PC-9 (cell line): ENCODE data around the gene FAM120A. TPM values are rescaled to one million over a fixed set of nuclear protein-coding genes. Genes with fewer than 3 reads are reported as not detected.

Source experiments
- BruUV-seq: library from RNA; stranded (reverse); fragments of 400-500 nt; replicated peaks from 2 replicates; lab custom pipeline; 2021; lab: Mats Ljungman, UMichigan
- CTCF ChIA-PET: fragments of 300-600 bp; sonication (Branson Sonifier 250); formaldehyde crosslinking; loops from one replicate; lab custom pipeline; 2022; ENCODE audit warnings: antibody characterized with exemption; lab: Charles Lee
- POLR2A ChIA-PET: fragments of 300-600 bp; sonication (Branson Sonifier 250); formaldehyde crosslinking; loops from one replicate; lab custom pipeline; 2022; ENCODE audit warnings: antibody characterized with exemption; ENCODE audit not compliant: unreplicated experiment; lab: Charles Lee
- DNase-seq, 2 experiments: peaks; one replicate each; pipeline versions ENCODE4 v3.0.0 to v3.0.0-alpha.2; 2015 to 2022; ENCODE audit warnings: mixed read lengths in 1 of 2
- H2AFZ ChIP-seq: fragments of 200-600 bp; sonication (generic); 2 replicates; pipeline ENCODE4 v1.8.1; 2017; ENCODE audit warnings: antibody characterized with exemption
- H3F3A ChIP-seq: fragments of 200-600 bp; sonication (generic); 2 replicates; pipeline ENCODE4 v1.8.1; 2017; ENCODE audit warnings: antibody characterized with exemption, mild to moderate bottlenecking, low read depth; ENCODE audit not compliant: insufficient read depth
- H3K27ac ChIP-seq: fragments of 200-600 bp; sonication (generic); 2 replicates; pipeline ENCODE4 v1.6.1; 2016; ENCODE audit warnings: mixed run types
- H3K27me3 ChIP-seq: fragments of 200-600 bp; sonication (generic); 2 replicates; pipeline ENCODE4 v1.6.1; 2016; ENCODE audit warnings: low read depth, mixed run types; ENCODE audit not compliant: insufficient read depth
- H3K36me3 ChIP-seq: fragments of 200-600 bp; sonication (generic); 2 replicates; pipeline ENCODE4 v1.6.1; 2016; ENCODE audit warnings: low read depth, mixed run types
- H3K4me1 ChIP-seq: fragments of 200-600 bp; sonication (generic); replicated peaks from 2 replicates; pipeline ENCODE4 v1.6.1; 2016; ENCODE audit warnings: mixed run types; ENCODE audit not compliant: insufficient read depth
- H3K4me2 ChIP-seq: fragments of 200-600 bp; sonication (generic); 2 replicates; pipeline ENCODE4 v1.6.1; 2017; ENCODE audit warnings: mixed run types
- H3K4me3 ChIP-seq: fragments of 200-600 bp; sonication (generic); 2 replicates; pipeline ENCODE4 v1.6.1; 2016; ENCODE audit warnings: mixed run types
- H3K79me2 ChIP-seq: fragments of 200-600 bp; sonication (generic); 2 replicates; pipeline ENCODE4 v1.6.1; 2017; ENCODE audit warnings: low read depth, mixed run types
- H3K9me2 ChIP-seq: fragments of 200-600 bp; sonication (generic); 2 replicates; pipeline ENCODE4 v1.8.1; 2017; ENCODE audit warnings: mild to moderate bottlenecking; ENCODE audit not compliant: insufficient read depth
- H3K9me3 ChIP-seq: fragments of 200-600 bp; sonication (generic); 2 replicates; pipeline ENCODE4 v1.8.1; 2016; ENCODE audit warnings: low read depth; ENCODE audit not compliant: insufficient read depth
- H4K20me1 ChIP-seq: fragments of 200-600 bp; sonication (generic); 2 replicates; pipeline ENCODE4 v1.8.1; 2017; ENCODE audit not compliant: insufficient read depth
- CTCF ChIP-seq: fragments of 200-600 bp; sonication (generic); conservative IDR thresholded peaks from 2 replicates; pipeline ENCODE4 v1.6.1; 2017; ENCODE audit warnings: mixed run types, antibody characterized with exemption, mild to moderate bottlenecking, moderate library complexity
- EZH2 ChIP-seq: fragments of 200-600 bp; sonication (generic); IDR thresholded peaks from 2 replicates; pipeline ENCODE4 v1.8.0; 2017; ENCODE audit warnings: antibody characterized with exemption, low read depth
- intact Hi-C: fragments of 100-400 bp; cut with micrococcal nuclease; formaldehyde crosslinking; loops from one replicate; pipeline ENCODE4 v1.10.0; 2022; ENCODE audit not compliant: unreplicated experiment
- total RNA-seq: library from RNA; stranded (reverse); gene quantifications from 2 replicates; pipeline ENCODE4 v1.2.3, GENCODE V29; 2021

The FAM120A gene
- total RNA-seq, 1 experiment from 2014 or later, result 171 TPM

- Histone ChIP-seq H3K9me3 (no peaks in the 10 kb centered on the region), H3K4me1 (no peaks in the 10 kb centered on the region), H3K4me2 (no peak overlapping the region), H3K9me2 (no peaks in the 10 kb centered on the region), H3K27ac (no peak overlapping the region), H2AFZ (no peak overlapping the region), H3K4me3 (no peak overlapping the region), H3F3A (peaks cover 10% of the 10 kb centered on the region), H3K79me2 (no peaks in the 10 kb centered on the region), H3K27me3 (no peaks in the 10 kb centered on the region), H3K36me3 (peaks cover 30% of the 10 kb centered on the region), H4K20me1 (no peaks in the 10 kb centered on the region)
- ChIA-PET POLR2A (no interaction called here), CTCF (no interaction called here)
- no peak for DNase-seq
- BruUV-seq, result no TSS peak
- intact Hi-C loops, result no loop called here
- TF ChIP-seq CTCF, result no peak
- no peak for TF ChIP-seq EZH2
Observed at GRCh38 chr9:93552923-93553322, 101.4 kb downstream of the FAM120A start.

- Histone ChIP-seq H3K9me3 (no peaks in the 10 kb centered on the region), H3K4me3 (no peak overlapping the region), H3K4me2 (no peak overlapping the region), H3K9me2 (no peaks in the 10 kb centered on the region), H3K36me3 (peaks cover 34% of the 10 kb centered on the region), H3K79me2 (no peaks in the 10 kb centered on the region), H2AFZ (no peak overlapping the region), H3K4me1 (no peaks in the 10 kb centered on the region), H3K27me3 (no peaks in the 10 kb centered on the region), H3K27ac (no peak overlapping the region), H4K20me1 (no peaks in the 10 kb centered on the region; the same call in 1 of the 2 replicates), H3F3A (peaks cover 14% of the 10 kb centered on the region; the same call in 1 of the 2 replicates)
- BruUV-seq, result no TSS peak
- intact Hi-C loops, result no loop called here
- no peak for DNase-seq
- ChIA-PET POLR2A (no interaction called here), CTCF (no interaction called here)
- TF ChIP-seq EZH2 (no peak), CTCF (no peak)
Observed at GRCh38 chr9:93555370-93555769, 103.9 kb downstream of the FAM120A start.

GRCh38 chr9:93557366-93558137 is 106.1 kb downstream of the FAM120A start:
- Histone ChIP-seq H3K9me2 (no peaks in the 10 kb centered on the region), H3K9me3 (no peaks in the 10 kb centered on the region), H3K4me2 (no peak overlapping the region), H3K36me3 (peaks cover 26% of the 10 kb centered on the region), H3K4me1 (no peaks in the 10 kb centered on the region), H2AFZ (no peak overlapping the region), H3K27ac (no peak overlapping the region), H3K79me2 (no peaks in the 10 kb centered on the region), H3F3A (peaks cover 14% of the 10 kb centered on the region), H4K20me1 (no peaks in the 10 kb centered on the region; the same call in none of the 2 replicates), H3K27me3 (no peaks in the 10 kb centered on the region), H3K4me3 (no peak overlapping the region)
- no peak for TF ChIP-seq EZH2
- TF ChIP-seq CTCF, result no peak
- ChIA-PET CTCF (no interaction called here), POLR2A (no interaction called here)
- intact Hi-C loops, result no loop called here
- no TSS peak for BruUV-seq
- no peak for DNase-seq
